HepG2 (cell line): ENCODE data around the gene DSCAML1. TPM values are rescaled to one million over a fixed set of nuclear protein-coding genes. Genes with fewer than 3 reads are reported as not detected.

Experiments used
- ATAC-seq: fragments of 200-7000 bp; cut with Tn5 transposase; 3 replicates; pipeline ENCODE4 v1.9.1; 2020; ENCODE audit warnings: mild to moderate bottlenecking, moderate library complexity
- BruUV-seq: library from RNA; stranded (reverse); fragments of 400-500 nt; replicated peaks from 2 replicates; lab custom pipeline; 2021; lab: Mats Ljungman, UMichigan
- CTCF ChIA-PET: fragments of 300-600 bp; formaldehyde crosslinking; extraction: SDS; loops from one replicate; lab custom pipeline; 2021; ENCODE audit warnings: low total read pairs, inconsistent platforms, low intra/inter-chr PET ratio; lab: Yijun Ruan, JAX
- POLR2A ChIA-PET: fragments of 350-600 bp; sonication (Branson Sonifier 250); formaldehyde crosslinking; loops from one replicate; lab custom pipeline; 2020; ENCODE audit warnings: antibody characterized with exemption, inconsistent platforms; lab: Yijun Ruan, JAX
- DNase-seq: peaks from one replicate; pipeline ENCODE4 v3.0.0-alpha.2; 2015; ENCODE audit warnings: low spot score
- FAIRE-seq: peaks from 3 replicates; lab custom pipeline; 2011; peaks lifted over from hg19 to GRCh38; lab: Jason Lieb, UNC
- H2AFZ ChIP-seq: one replicate; pipeline ENCODE4 v1.6.1; 2011; ENCODE audit warnings: low read length, inconsistent platforms
- H3K27ac ChIP-seq: fragments of 300-600 bp; 3 replicates; pipeline ENCODE4 v1.8.0; 2011; ENCODE audit warnings: mixed run types, mild to moderate bottlenecking, mixed read lengths, low read length, inconsistent platforms; ENCODE audit not compliant: insufficient read depth; ENCODE audit errors: extremely low read length
- H3K27me3 ChIP-seq, 2 experiments: fragments of 200-600 bp in 1 of 2; 2 replicates in 1 of 2; 3 replicates in 1 of 2; pipeline versions ENCODE4 v1.6.0 to v1.8.0; 2011; ENCODE audit warnings: low read length in 2 of 2, mild to moderate bottlenecking in 2 of 2, moderate library complexity in 2 of 2, inconsistent platforms in 1 of 2; ENCODE audit not compliant: insufficient read depth in 2 of 2, control insufficient read depth in 1 of 2
- H3K36me3 ChIP-seq, 2 experiments: fragments of 200-600 bp in 1 of 2; replicated peaks in 1 of 2; 2 replicates in 1 of 2; 3 replicates in 1 of 2; pipeline versions ENCODE4 v1.5.1 to v1.8.0; 2011; ENCODE audit warnings: low read length in 2 of 2, inconsistent platforms in 1 of 2; ENCODE audit not compliant: insufficient read depth in 2 of 2, control insufficient read depth in 1 of 2
- H3K4me1 ChIP-seq: 2 replicates; pipeline ENCODE4 v1.5.1; 2012; ENCODE audit warnings: low read length, inconsistent platforms; ENCODE audit not compliant: insufficient read depth
- H3K4me2 ChIP-seq: 2 replicates; pipeline ENCODE4 v1.6.0; 2011; ENCODE audit warnings: low read depth, low read length, inconsistent platforms
- H3K4me3 ChIP-seq, 3 experiments: fragments of 200-600 bp in 1 of 3; sonication (generic), shearing (Covaris generic) in 1 of 3; replicated peaks in 1 of 3; 2 replicates each; pipeline ENCODE4 v1.5.1; 2011 to 2016; ENCODE audit warnings: low read length in 3 of 3, inconsistent platforms in 2 of 3, low read depth in 2 of 3, mild to moderate bottlenecking in 2 of 3, control low read depth in 1 of 3, mixed read lengths in 1 of 3; ENCODE audit not compliant: insufficient read depth in 1 of 3
- H3K79me2 ChIP-seq: one replicate; pipeline ENCODE4 v1.6.1; 2011; ENCODE audit warnings: low read length, inconsistent platforms; ENCODE audit not compliant: insufficient read depth
- H3K9ac ChIP-seq: 2 replicates; pipeline ENCODE4 v1.6.0; 2011; ENCODE audit warnings: mild to moderate bottlenecking, low read depth, low read length, inconsistent platforms; ENCODE audit not compliant: insufficient read depth
- H3K9me3 ChIP-seq: 2 replicates; pipeline ENCODE4 v1.5.1; 2012; ENCODE audit warnings: mild to moderate bottlenecking, low read length
- H4K20me1 ChIP-seq: 2 replicates; pipeline ENCODE4 v1.6.0; 2011; ENCODE audit warnings: inconsistent platforms, mild to moderate bottlenecking, low read length, moderate library complexity; ENCODE audit not compliant: insufficient read depth
- AGO1 ChIP-seq: fragments of 200-400 bp; formaldehyde crosslinking; IDR thresholded peaks from 2 replicates; pipeline ENCODE4 v1.6.1; 2017; ENCODE audit warnings: mild to moderate bottlenecking, low read depth, low read length, moderate library complexity; ENCODE audit not compliant: poor library complexity, severe bottlenecking
- AGO2 ChIP-seq: fragments of 200-400 bp; formaldehyde crosslinking; optimal IDR thresholded peaks from 2 replicates; pipeline ENCODE3; 2017; ENCODE audit warnings: mild to moderate bottlenecking, low read depth, low read length, moderate library complexity
- NFAT5 ChIP-seq: sonication (generic); formaldehyde crosslinking; IDR thresholded peaks from 2 replicates; pipeline ENCODE4 v1.4.0; 2020; ENCODE audit warnings: missing genetic modification reagents
- SOX13 ChIP-seq, 3 experiments: fragments of 450-650 bp in 1 of 3; sonication (generic) in 1 of 3; formaldehyde crosslinking in 1 of 3; IDR thresholded peaks in 2 of 3; conservative IDR thresholded peaks in 1 of 3; 2 replicates each; pipeline versions ENCODE4 v1.5.0 to v1.6.1; 2016 to 2020; ENCODE audit warnings: antibody characterized with exemption in 1 of 3, mild to moderate bottlenecking in 1 of 3, missing compliant biosample characterization in 1 of 3, missing genetic modification reagents in 1 of 3, moderate library complexity in 1 of 3
- SOX5 ChIP-seq: IDR thresholded peaks from 2 replicates; pipeline ENCODE4 v1.6.1; 2016; ENCODE audit warnings: borderline replicate concordance
- SOX6 ChIP-seq, 2 experiments: fragments of 450-650 bp in 1 of 2; sonication (generic) in 1 of 2; formaldehyde crosslinking in 1 of 2; IDR thresholded peaks; 2 replicates each; pipeline versions ENCODE4 v1.4.0 to v1.6.1; 2017 to 2020; ENCODE audit warnings: antibody characterized with exemption in 1 of 2, mild to moderate bottlenecking in 1 of 2, missing genetic modification reagents in 1 of 2
- TCF7 ChIP-seq: sonication (generic); IDR thresholded peaks from 2 replicates; pipeline ENCODE4 v1.6.1; 2016; ENCODE audit warnings: antibody characterized with exemption, low read depth
- WGBS: methylation state at CpG from one replicate; pipeline ENCODE4 v1.1.6; 2017; ENCODE audit warnings: low lambda C conversion rate; 5-methylcytosine and 5-hydroxymethylcytosine counted together
- in situ Hi-C: cut with HindIII; loops from 2 replicates; pipeline ENCODE4 v1.10.0; 2017; ENCODE audit warnings: low pct_unique_long_range_greater_than_20kb; ENCODE audit not compliant: extremely low pct_ligation_motif_present
- intact Hi-C: fragments of 100-400 bp; cut with micrococcal nuclease; formaldehyde crosslinking; loops from one replicate; pipeline ENCODE4 v1.10.0; 2022; ENCODE audit not compliant: unreplicated experiment
- polyA plus RNA-seq, 8 experiments: library from polyadenylated mRNA; depleted of rRNA in 3 of 8; stranded (reverse) in 7 of 8; unstranded in 1 of 8; fragments of >200 nt; fragmentation: Illumina TruSeq in 4 of 8; extraction: Trizol in 4 of 8; gene quantifications; 2 replicates each; pipeline versions ENCODE4 v1.2.1 to v1.2.3, GENCODE V29; 2011 to 2016; ENCODE audit warnings: low read depth in 4 of 8, missing spikeins in 1 of 8, mixed read lengths in 1 of 8; ENCODE audit not compliant: insufficient read depth in 1 of 8
- total RNA-seq, 5 experiments: library from RNA; depleted of rRNA; stranded (reverse); fragments of >200 nt; fragmentation: Illumina TruSeq; extraction: Trizol; gene quantifications; 2 replicates each; pipeline ENCODE4 v1.2.3, GENCODE V29; 2016; ENCODE audit warnings: low read depth in 1 of 5
- TF ChIP-seq, protein P1 (sequence below): sonication (generic); formaldehyde crosslinking; IDR thresholded peaks from 2 replicates; pipeline ENCODE4 v1.5.1; 2020; ENCODE audit warnings: mild to moderate bottlenecking, missing genetic modification reagents, borderline replicate concordance

The DSCAML1 gene
- total and polyA plus RNA-seq, 2 of the 13 experiments (the other 11 are each of a cell fraction or from before 2014, with no cell fraction given), result 0.29 to 0.40 TPM

GRCh38 chr11:117814766-117815261 lies 17.8 kb upstream of the DSCAML1 start:
- peaks cover 0 to 5% of the 10 kb centered on the region in 2 experiments; a peak in 1 of 5 replicates for H3K27me3 ChIP-seq
- peaks cover 3% of the 10 kb centered on the region; the same call in 1 of the 2 replicates for H4K20me1 ChIP-seq
- no peaks in the 10 kb centered on the region for H3K9me3 ChIP-seq
- H3K4me3 ChIP-seq, result peak overlapping the region in 2 of 3 experiments; percentile 19 to 61; a peak in 3 of 6 replicates
- ChIA-PET POLR2A (interaction anchor here (1.2 to 2.2 kb wide), 2 partner anchors 10 to 389 kb away, joined by 3 to 10 read pairs; partner anchors contain the start of gene FXYD2), CTCF (no interaction called here)
- peaks cover 58% of the 10 kb centered on the region for H3K4me1 ChIP-seq
- no peak overlapping the region for H2AFZ ChIP-seq
- H3K9ac ChIP-seq, result peak overlapping the region; percentile 34
- intact Hi-C loops, result no loop called here
- no peaks in the 10 kb centered on the region for H3K36me3 ChIP-seq
- no peak overlapping the region for H3K27ac ChIP-seq
- DNase-seq, result peak; percentile 54
- FAIRE-seq, result no peak
- 0% methylated on average over 1 of the region's 14 CpGs for WGBS
- H3K79me2 ChIP-seq, result no peaks in the 10 kb centered on the region
- peak; percentile 11; the same call in 2 of the 3 replicates for ATAC-seq
- peak overlapping the region; percentile 90 for H3K4me2 ChIP-seq
- no TSS peak for BruUV-seq
- in situ Hi-C loops, result no loop called here
- TF ChIP-seq SOX6 (IDR thresholded peaks at IDR 0.05), result no peak
- TF ChIP-seq SOX6 (CRISPR knock-in tag; IDR thresholded peaks at IDR 0.05), result peak; percentile 47; the same call in 1 of the 2 replicates
- peak; percentile 92 for TF ChIP-seq AGO1
- TF ChIP-seq TCF7, result no peak
- TF ChIP-seq NFAT5 (CRISPR knock-in tag), result no peak
- TF ChIP-seq AGO2, result peak; percentile 6
- TF ChIP-seq SOX13 (IDR thresholded peaks at IDR 0.05), result no peak
- peak in 1 of 2 experiments; percentile 50; a peak in 2 of 4 replicates for TF ChIP-seq SOX13 (CRISPR knock-in tag; conservative IDR thresholded peaks at IDR 0.05 in 1 of 2, IDR thresholded peaks at IDR 0.05 in 1 of 2)
- TF ChIP-seq, protein P1, sequence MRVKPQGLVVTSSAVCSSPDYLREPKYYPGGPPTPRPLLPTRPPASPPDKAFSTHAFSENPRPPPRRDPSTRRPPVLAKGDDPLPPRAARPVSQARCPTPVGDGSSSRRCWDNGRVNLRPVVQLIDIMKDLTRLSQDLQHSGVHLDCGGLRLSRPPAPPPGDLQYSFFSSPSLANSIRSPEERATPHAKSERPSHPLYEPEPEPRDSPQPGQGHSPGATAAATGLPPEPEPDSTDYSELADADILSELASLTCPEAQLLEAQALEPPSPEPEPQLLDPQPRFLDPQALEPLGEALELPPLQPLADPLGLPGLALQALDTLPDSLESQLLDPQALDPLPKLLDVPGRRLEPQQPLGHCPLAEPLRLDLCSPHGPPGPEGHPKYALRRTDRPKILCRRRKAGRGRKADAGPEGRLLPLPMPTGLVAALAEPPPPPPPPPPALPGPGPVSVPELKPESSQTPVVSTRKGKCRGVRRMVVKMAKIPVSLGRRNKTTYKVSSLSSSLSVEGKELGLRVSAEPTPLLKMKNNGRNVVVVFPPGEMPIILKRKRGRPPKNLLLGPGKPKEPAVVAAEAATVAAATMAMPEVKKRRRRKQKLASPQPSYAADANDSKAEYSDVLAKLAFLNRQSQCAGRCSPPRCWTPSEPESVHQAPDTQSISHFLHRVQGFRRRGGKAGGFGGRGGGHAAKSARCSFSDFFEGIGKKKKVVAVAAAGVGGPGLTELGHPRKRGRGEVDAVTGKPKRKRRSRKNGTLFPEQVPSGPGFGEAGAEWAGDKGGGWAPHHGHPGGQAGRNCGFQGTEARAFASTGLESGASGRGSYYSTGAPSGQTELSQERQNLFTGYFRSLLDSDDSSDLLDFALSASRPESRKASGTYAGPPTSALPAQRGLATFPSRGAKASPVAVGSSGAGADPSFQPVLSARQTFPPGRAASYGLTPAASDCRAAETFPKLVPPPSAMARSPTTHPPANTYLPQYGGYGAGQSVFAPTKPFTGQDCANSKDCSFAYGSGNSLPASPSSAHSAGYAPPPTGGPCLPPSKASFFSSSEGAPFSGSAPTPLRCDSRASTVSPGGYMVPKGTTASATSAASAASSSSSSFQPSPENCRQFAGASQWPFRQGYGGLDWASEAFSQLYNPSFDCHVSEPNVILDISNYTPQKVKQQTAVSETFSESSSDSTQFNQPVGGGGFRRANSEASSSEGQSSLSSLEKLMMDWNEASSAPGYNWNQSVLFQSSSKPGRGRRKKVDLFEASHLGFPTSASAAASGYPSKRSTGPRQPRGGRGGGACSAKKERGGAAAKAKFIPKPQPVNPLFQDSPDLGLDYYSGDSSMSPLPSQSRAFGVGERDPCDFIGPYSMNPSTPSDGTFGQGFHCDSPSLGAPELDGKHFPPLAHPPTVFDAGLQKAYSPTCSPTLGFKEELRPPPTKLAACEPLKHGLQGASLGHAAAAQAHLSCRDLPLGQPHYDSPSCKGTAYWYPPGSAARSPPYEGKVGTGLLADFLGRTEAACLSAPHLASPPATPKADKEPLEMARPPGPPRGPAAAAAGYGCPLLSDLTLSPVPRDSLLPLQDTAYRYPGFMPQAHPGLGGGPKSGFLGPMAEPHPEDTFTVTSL (CRISPR knock-in tag), result no peak
- TF ChIP-seq SOX5 (CRISPR knock-in tag), result peak; percentile 55; the same call in 1 of the 2 replicates
